Lower leg skin (tissue), 4 donors: Measurements from ENCODE around the gene UTS2R. TPM values are rescaled to one million over a fixed set of nuclear protein-coding genes. Genes with fewer than 3 reads are reported as not detected.

Experiments
- DNase-seq, 2 donors: peaks; one replicate each; pipeline ENCODE4 v3.0.0-alpha.2; 2019; ENCODE audit warnings: low spot score in 2 of 2
- H3K4me3 ChIP-seq: fragments of 200-600 bp; sonication (generic); 2 replicates; pipeline ENCODE4 v1.5.1; 2017; ENCODE audit warnings: mild to moderate bottlenecking, low read depth; ENCODE audit not compliant: poor library complexity, severe bottlenecking
- CTCF ChIP-seq, 3 donors: fragments of 450-650 bp; IDR thresholded peaks; one replicate each; pipeline ENCODE4 v1.5.1; 2016; ENCODE audit warnings: antibody characterized with exemption in 3 of 3, mild to moderate bottlenecking in 3 of 3, moderate library complexity in 2 of 3
- POLR2A ChIP-seq, 2 donors: fragments of 450-650 bp; IDR thresholded peaks; one replicate each; pipeline ENCODE4 v1.6.1; 2016 to 2017; ENCODE audit warnings: antibody characterized with exemption in 2 of 2, mild to moderate bottlenecking in 1 of 2, moderate library complexity in 1 of 2
- WGBS, 2 donors: methylation state at CpG; one replicate each; pipeline ENCODE4 v1.1.5; 2018; 5-methylcytosine and 5-hydroxymethylcytosine counted together
- intact Hi-C: fragments of 100-400 bp; cut with DNase I; formaldehyde crosslinking; loops from one replicate; pipeline ENCODE4 v1.15.0; 2023; ENCODE audit warnings: low total_unique reads
- total RNA-seq, 4 donors: library from RNA; depleted of rRNA; stranded (reverse); fragments of >200 nt; gene quantifications; one replicate each; pipeline ENCODE4 v1.1.0, GENCODE V29; 2016

Gene UTS2R
- total RNA-seq, 4 donors from 2014 or later, result not detected

- no peak for TF ChIP-seq POLR2A (IDR thresholded peaks at IDR 0.05)
- no peak for TF ChIP-seq CTCF (IDR thresholded peaks at IDR 0.05)
- 87 to 88% methylated on average over 9 to 19 of the region's 19 CpGs for WGBS, 2 donors
- H3K4me3 ChIP-seq, result no peak overlapping the region
- intact Hi-C loops, result no loop called here
- DNase-seq, result no peak
Observed at GRCh38 chr17:82329683-82330321, 41.8 kb upstream of the UTS2R start.

GRCh38 chr17:82330322-82331239, 41.0 kb upstream of the UTS2R start:
- DNase-seq, result no peak
- no peak overlapping the region for H3K4me3 ChIP-seq
- 53 to 57% methylated on average over 20 to 22 of the region's 28 CpGs for WGBS, 2 donors
- TF ChIP-seq POLR2A (IDR thresholded peaks at IDR 0.05), result no peak
- TF ChIP-seq CTCF (IDR thresholded peaks at IDR 0.05), result no peak
- intact Hi-C loops, result no loop called here

GRCh38 chr17:82331345-82331939, 40.1 kb upstream of the UTS2R start:
- H3K4me3 ChIP-seq, result no peak overlapping the region
- intact Hi-C loops, result no loop called here
- WGBS, 2 donors, result 73 to 78% methylated on average over 25 of the region's 25 CpGs
- no peak for DNase-seq
- TF ChIP-seq CTCF (IDR thresholded peaks at IDR 0.05) (no peak), POLR2A (IDR thresholded peaks at IDR 0.05) (no peak)

GRCh38 chr17:82332669-82333278, 38.8 kb upstream of the UTS2R start:
- intact Hi-C loops, result no loop called here
- no peak for TF ChIP-seq CTCF (IDR thresholded peaks at IDR 0.05)
- no peak for TF ChIP-seq POLR2A (IDR thresholded peaks at IDR 0.05)
- DNase-seq, result no peak
- peak overlapping the region; percentile 41 for H3K4me3 ChIP-seq
- WGBS, 2 donors, result 4 to 6% methylated on average over 28 to 32 of the region's 32 CpGs

- H3K4me3 ChIP-seq, result peak within 1 kb of the TSS; percentile 41
- intact Hi-C loops, result no loop called here
- TF ChIP-seq POLR2A (IDR thresholded peaks at IDR 0.05) (no peak), CTCF (IDR thresholded peaks at IDR 0.05) (no peak)
- DNase-seq, result peak; percentile 72 to 97
- 0 to 1% methylated on average over 45 to 55 of the region's 90 CpGs for WGBS, 2 donors
Observed at GRCh38 chr17:82333279-82334171, 38.0 kb upstream of the UTS2R start, which contains the start of gene SECTM1. TSS of gene SECTM1 (minus strand) at chr17:82333766. CDS start at chr17:82327240, 6,526 bp downstream.
